B cell (primary cell): ENCODE measurements around the gene MDFI. TPM values are rescaled to one million over a fixed set of nuclear protein-coding genes. Genes with fewer than 3 reads are reported as not detected.

Experiments
- ATAC-seq: fragments of 200-7000 bp; cut with Tn5 transposase; one replicate; pipeline ENCODE4 v1.10.0; 2021; ENCODE audit warnings: low read depth, mild to moderate bottlenecking, moderate number of reproducible peaks, moderate library complexity
- CTCF ChIA-PET: fragments of 350-600 bp; sonication (Branson Sonifier 250); formaldehyde crosslinking; loops from one replicate; lab custom pipeline; 2021; ENCODE audit warnings: antibody characterized with exemption, inconsistent platforms; lab: Charles Lee
- POLR2A ChIA-PET: fragments of 350-600 bp; sonication (Branson Sonifier 250); formaldehyde crosslinking; loops from one replicate; lab custom pipeline; 2021; ENCODE audit warnings: antibody characterized with exemption; lab: Charles Lee
- DNase-seq: peaks from one replicate; pipeline ENCODE4 v3.0.0; 2013
- H2AFZ ChIP-seq: 2 replicates; pipeline ENCODE4 v1.6.1; 2012; ENCODE audit warnings: mild to moderate bottlenecking, low read depth, low read length; ENCODE audit not compliant: insufficient read depth, poor library complexity, severe bottlenecking
- H3K27ac ChIP-seq, 2 donors: 1 replicate in 1 of 2; 2 replicates in 1 of 2; pipeline ENCODE4 v1.5.1; 2012 to 2013; ENCODE audit warnings: low read length in 2 of 2, mild to moderate bottlenecking in 2 of 2, moderate library complexity in 1 of 2
- H3K27me3 ChIP-seq, 4 experiments: fragments of 200-600 bp in 1 of 4; sonication (generic) in 1 of 4; replicated peaks in 1 of 4; 1 replicate in 2 of 4; 2 replicates in 2 of 4; pipeline versions ENCODE4 v1.6.1 to v1.7.0; 2013 to 2016; ENCODE audit warnings: low read length in 3 of 4, mild to moderate bottlenecking in 2 of 4, mixed read lengths in 1 of 4, moderate library complexity in 1 of 4; ENCODE audit not compliant: insufficient read depth in 4 of 4, control insufficient read depth in 3 of 4; ENCODE audit errors: control extremely low read depth in 1 of 4
- H3K36me3 ChIP-seq, 2 experiments: replicated peaks in 1 of 2; 1 replicate in 1 of 2; 2 replicates in 1 of 2; pipeline versions ENCODE4 v1.6.1 to v1.7.1; 2013; ENCODE audit warnings: low read length in 1 of 2; ENCODE audit not compliant: insufficient read depth in 2 of 2, control insufficient read depth in 1 of 2; ENCODE audit errors: control extremely low read depth in 1 of 2, extremely low read depth in 1 of 2
- H3K4me1 ChIP-seq, 2 donors: fragments of 200-600 bp in 1 of 2; sonication (generic) in 1 of 2; 1 replicate in 1 of 2; 2 replicates in 1 of 2; pipeline versions ENCODE4 v1.5.1 to v1.6.1; 2013 to 2017; ENCODE audit warnings: low read length in 2 of 2; ENCODE audit not compliant: control insufficient read depth in 2 of 2, insufficient read depth in 2 of 2
- H3K4me2 ChIP-seq: replicated peaks from 2 replicates; pipeline ENCODE3; 2012; ENCODE audit warnings: mild to moderate bottlenecking, low read depth, low read length; ENCODE audit not compliant: poor library complexity, severe bottlenecking
- H3K4me3 ChIP-seq, 5 experiments: fragments of 200-600 bp in 1 of 5; sonication (generic) in 1 of 5; 1 replicate in 3 of 5; 2 replicates in 2 of 5; pipeline versions ENCODE4 v1.5.1 to v1.7.0; 2011 to 2016; ENCODE audit warnings: low read length in 4 of 5, mild to moderate bottlenecking in 4 of 5, low read depth in 2 of 5, control low read depth in 1 of 5, moderate library complexity in 1 of 5; ENCODE audit not compliant: insufficient read depth in 1 of 5; ENCODE audit errors: control extremely low read depth in 1 of 5, extremely low read depth in 1 of 5
- H3K79me2 ChIP-seq: fragments of 200-600 bp; sonication (generic); one replicate; pipeline ENCODE4 v1.6.0; 2016; ENCODE audit warnings: low read length; ENCODE audit not compliant: control insufficient read depth, insufficient read depth
- H3K9ac ChIP-seq: fragments of 200-600 bp; sonication (generic); 2 replicates; pipeline ENCODE4 v1.6.1; 2017; ENCODE audit warnings: mild to moderate bottlenecking, low read length, moderate library complexity
- H3K9me3 ChIP-seq, 3 donors: one replicate each; pipeline versions ENCODE4 v1.6.1 to v1.7.1; 2013; ENCODE audit warnings: low read length in 2 of 3; ENCODE audit not compliant: control insufficient read depth in 2 of 3, insufficient read depth in 1 of 3; ENCODE audit errors: control extremely low read depth in 1 of 3
- H4K20me1 ChIP-seq: 2 replicates; pipeline ENCODE4 v1.6.0; 2012; ENCODE audit warnings: mild to moderate bottlenecking, low read length; ENCODE audit not compliant: insufficient read depth, control insufficient read depth, poor library complexity, severe bottlenecking
- H3K27ac Mint-ChIP-seq: one replicate; pipeline ENCODE4 v1.8.0; 2021; ENCODE audit warnings: mixed read lengths
- H3K27me3 Mint-ChIP-seq: one replicate; pipeline ENCODE4 v1.8.0; 2021; ENCODE audit warnings: mixed read lengths
- H3K4me1 Mint-ChIP-seq: one replicate; pipeline ENCODE4 v1.8.0; 2021; ENCODE audit warnings: mixed read lengths
- H3K4me3 Mint-ChIP-seq: one replicate; pipeline ENCODE4 v1.8.0; 2021; ENCODE audit warnings: mixed read lengths
- H3K9me3 Mint-ChIP-seq: one replicate; pipeline ENCODE4 v1.8.0; 2022; ENCODE audit warnings: mixed read lengths; ENCODE audit not compliant: insufficient read depth
- CTCF ChIP-seq: fragments of 200-600 bp; IDR thresholded peaks from one replicate; pipeline ENCODE4 v1.8.0; 2022; ENCODE audit warnings: antibody characterized with exemption, mild to moderate bottlenecking
- EZH2 ChIP-seq: IDR thresholded peaks from 2 replicates; pipeline ENCODE4 v1.6.1; 2012; ENCODE audit warnings: borderline replicate concordance, low read depth, mild to moderate bottlenecking, moderate library complexity, low read length; ENCODE audit not compliant: insufficient read depth, poor library complexity, severe bottlenecking
- WGBS: methylation state at CpG from one replicate; pipeline ENCODE4 v1.1.5; 2013; ENCODE audit warnings: missing lambda C conversion rate; ENCODE audit not compliant: insufficient coverage; 5-methylcytosine and 5-hydroxymethylcytosine counted together
- intact Hi-C: fragments of 100-400 bp; cut with micrococcal nuclease; formaldehyde crosslinking; loops from one replicate; pipeline ENCODE4 v1.10.0; 2022
- polyA plus RNA-seq: library from polyadenylated mRNA; depleted of rRNA; stranded (reverse); fragments of >200 nt; gene quantifications from 2 replicates; pipeline ENCODE4 v1.2.3, GENCODE V29; 2012
- total RNA-seq, 2 donors: library from RNA; stranded (reverse); fragments of 120-200 nt in 1 of 2; gene quantifications; 1 replicate in 1 of 2; 2 replicates in 1 of 2; pipeline versions ENCODE4 v1.2.3 to v1.2.4, GENCODE V29; 2013 to 2022

Gene MDFI
- total and polyA plus RNA-seq, 2 donors (not counting 1 experiment from before 2014, with no cell fraction given), result not detected

GRCh38 chr6:41687501-41688175 lies 49.4 kb downstream of the MDFI start:
- H3K27me3 ChIP-seq, result no peaks in the 10 kb centered on the region
- no peaks in the 10 kb centered on the region for H3K9me3 ChIP-seq
- TF ChIP-seq EZH2 (no peak), CTCF (no peak)
- peaks cover 54% of the 10 kb centered on the region for H4K20me1 ChIP-seq
- intact Hi-C loops, result no loop called here
- 96% methylated on average over 8 of the region's 9 CpGs for WGBS
- peaks cover 21% of the 10 kb centered on the region for H3K4me1 Mint-ChIP-seq
- H3K9me3 Mint-ChIP-seq, result no peaks in the 10 kb centered on the region
- no peak overlapping the region for H3K9ac ChIP-seq
- H3K27me3 Mint-ChIP-seq, result no peaks in the 10 kb centered on the region
- peaks cover 0 to 80% of the 10 kb centered on the region in 2 experiments for H3K36me3 ChIP-seq
- ChIA-PET CTCF (interaction anchor here (0.7 to 8.4 kb wide), 4 partner anchors 13 to 99 kb away, joined by 3 to 86 read pairs (median 11); no protein-coding TSS in a partner anchor), POLR2A (interaction anchor here (1.0 kb wide), 1 partner anchor 47 kb away, joined by 4 read pairs; no protein-coding TSS in a partner anchor)
- H3K27ac ChIP-seq, result peak overlapping the region in 1 of 2 donors; percentile 47
- no peak overlapping the region for H3K4me3 Mint-ChIP-seq
- no peak for ATAC-seq
- H3K4me1 ChIP-seq, result peaks cover 6 to 21% of the 10 kb centered on the region in 2 donors
- H2AFZ ChIP-seq, result no peak overlapping the region
- peaks cover 26% of the 10 kb centered on the region for H3K79me2 ChIP-seq
- no peak for DNase-seq
- H3K27ac Mint-ChIP-seq, result peak overlapping the region; percentile 81
- H3K4me2 ChIP-seq, result no peak overlapping the region
- H3K4me3 ChIP-seq, result no peak overlapping the region

GRCh38 chr6:41688256-41688965 lies 50.1 kb downstream of the MDFI start:
- WGBS, result 94% methylated on average over 5 of the region's 5 CpGs
- H3K9me3 ChIP-seq, result no peaks in the 10 kb centered on the region
- no peak overlapping the region for H2AFZ ChIP-seq
- H3K36me3 ChIP-seq, result peaks cover 0 to 81% of the 10 kb centered on the region in 2 experiments
- peaks cover 61% of the 10 kb centered on the region for H4K20me1 ChIP-seq
- H3K4me2 ChIP-seq, result no peak overlapping the region
- no peak overlapping the region for H3K9ac ChIP-seq
- H3K79me2 ChIP-seq, result peaks cover 34% of the 10 kb centered on the region
- no peak overlapping the region for H3K4me3 ChIP-seq
- intact Hi-C loops, result no loop called here
- Mint-ChIP-seq H3K4me3 (no peak overlapping the region), H3K4me1 (peaks cover 22% of the 10 kb centered on the region), H3K27ac (peak overlapping the region; percentile 81), H3K27me3 (no peaks in the 10 kb centered on the region), H3K9me3 (no peaks in the 10 kb centered on the region)
- no peaks in the 10 kb centered on the region for H3K27me3 ChIP-seq
- H3K27ac ChIP-seq, result peak overlapping the region in 1 of 2 donors; percentile 47
- ChIA-PET POLR2A (interaction anchor here (1.0 kb wide), 1 partner anchor 46 kb away, joined by 4 read pairs; no protein-coding TSS in a partner anchor), CTCF (interaction anchor here (0.7 to 8.4 kb wide), 8 partner anchors 12 to 321 kb away, joined by 3 to 86 read pairs (median 4); no protein-coding TSS in a partner anchor)
- DNase-seq (no peak), ATAC-seq (no peak)
- peaks cover 6 to 21% of the 10 kb centered on the region in 2 donors for H3K4me1 ChIP-seq
- TF ChIP-seq CTCF (no peak), EZH2 (no peak)
